Neural progenitor cell (in vitro differentiated cells): ENCODE measurements around the gene MSTO1. TPM values are rescaled to one million over a fixed set of nuclear protein-coding genes. Genes with fewer than 3 reads are reported as not detected.
A peak's percentile ranks its signal among the peaks of the same experiment; 100 is the strongest.

Source experiments
- DNase-seq: peaks from one replicate; pipeline ENCODE4 v3.0.0-alpha.2; 2016; ENCODE audit warnings: low spot score
- H2AFZ ChIP-seq: fragments of 200-600 bp; sonication (generic); replicated peaks from 2 replicates; pipeline ENCODE4 v1.6.1; 2016; ENCODE audit warnings: antibody characterized with exemption
- H3F3A ChIP-seq: fragments of 200-600 bp; sonication (generic); 2 replicates; pipeline ENCODE4 v1.6.1; 2016; ENCODE audit warnings: antibody characterized with exemption, low read depth
- H3K27ac ChIP-seq: fragments of 200-600 bp; sonication (generic); 2 replicates; pipeline ENCODE4 v1.5.1; 2016; ENCODE audit warnings: mild to moderate bottlenecking
- H3K27me3 ChIP-seq: fragments of 200-600 bp; sonication (generic); 2 replicates; pipeline ENCODE4 v1.6.1; 2016; ENCODE audit warnings: mild to moderate bottlenecking, moderate library complexity
- H3K36me3 ChIP-seq: fragments of 200-600 bp; sonication (generic); 2 replicates; pipeline ENCODE4 v1.5.1; 2016
- H3K4me1 ChIP-seq: fragments of 200-600 bp; sonication (generic); 2 replicates; pipeline ENCODE4 v1.6.1; 2016; ENCODE audit warnings: mixed run types
- H3K4me2 ChIP-seq: fragments of 200-600 bp; sonication (generic); 2 replicates; pipeline ENCODE4 v1.6.1; 2016
- H3K4me3 ChIP-seq: fragments of 200-600 bp; sonication (generic); 2 replicates; pipeline ENCODE4 v1.5.1; 2016
- H3K79me2 ChIP-seq: fragments of 200-600 bp; sonication (generic); 2 replicates; pipeline ENCODE4 v1.6.1; 2016; ENCODE audit warnings: low read depth
- H3K9ac ChIP-seq: fragments of 200-600 bp; sonication (generic); 2 replicates; pipeline ENCODE4 v1.6.1; 2016
- H3K9me3 ChIP-seq: fragments of 200-600 bp; sonication (generic); 2 replicates; pipeline ENCODE4 v1.5.1; 2016; ENCODE audit warnings: low read depth
- H4K20me1 ChIP-seq: fragments of 200-600 bp; sonication (generic); 2 replicates; pipeline ENCODE4 v1.6.1; 2016; ENCODE audit warnings: low read depth
- H3K27ac Mint-ChIP-seq: 3 replicates; pipeline ENCODE4 v1.8.0; 2021; ENCODE audit warnings: mixed read lengths
- H3K27me3 Mint-ChIP-seq: 2 replicates; pipeline ENCODE4 v1.8.0; 2022; ENCODE audit warnings: low read depth, mild to moderate bottlenecking, inconsistent platforms, moderate library complexity, mixed read lengths; ENCODE audit not compliant: insufficient read depth
- H3K36me3 Mint-ChIP-seq: 3 replicates; pipeline ENCODE4 v1.8.0; 2021; ENCODE audit warnings: mixed read lengths
- H3K4me1 Mint-ChIP-seq: 3 replicates; pipeline ENCODE4 v1.8.0; 2021; ENCODE audit warnings: mixed read lengths
- H3K4me3 Mint-ChIP-seq: 3 replicates; pipeline ENCODE4 v1.8.0; 2021; ENCODE audit warnings: mild to moderate bottlenecking, moderate library complexity, mixed read lengths
- H3K9me3 Mint-ChIP-seq: 3 replicates; pipeline ENCODE4 v1.8.0; 2020; ENCODE audit warnings: mixed read lengths
- EZH2 ChIP-seq: fragments of 200-600 bp; sonication (generic); IDR thresholded peaks from 2 replicates; pipeline ENCODE4 v1.6.1; 2017; ENCODE audit warnings: antibody characterized with exemption, mild to moderate bottlenecking, moderate library complexity
- EZH2phosphoT487 ChIP-seq: fragments of 200-600 bp; sonication (generic); IDR thresholded peaks from 2 replicates; pipeline ENCODE4 v1.6.1; 2017; ENCODE audit warnings: antibody characterized with exemption
- total RNA-seq: library from RNA; depleted of rRNA; stranded (reverse); fragments of >200 nt; gene quantifications from 2 replicates; pipeline ENCODE4 v1.2.3, GENCODE V29; 2015; ENCODE audit warnings: low replicate concordance
- TF ChIP-seq, protein P1 (sequence below): fragments of 200-600 bp; sonication (generic); IDR thresholded peaks from 2 replicates; pipeline ENCODE4 v1.5.1; 2017; ENCODE audit warnings: antibody characterized with exemption, mild to moderate bottlenecking

Gene MSTO1
- total RNA-seq, 1 donor from 2014 or later, result 36.6 TPM

- peaks cover 11% of the 10 kb centered on the region for H3K4me1 Mint-ChIP-seq
- no peaks in the 10 kb centered on the region for H3K36me3 Mint-ChIP-seq
- H3K4me3 ChIP-seq, result no peak overlapping the region
- H3K27me3 Mint-ChIP-seq, result peaks cover 12% of the 10 kb centered on the region
- H3K4me2 ChIP-seq, result no peak overlapping the region
- no peaks in the 10 kb centered on the region for H3K36me3 ChIP-seq
- peaks cover 10% of the 10 kb centered on the region for H3F3A ChIP-seq
- H2AFZ ChIP-seq, result no peak overlapping the region
- no peaks in the 10 kb centered on the region for H3K9me3 ChIP-seq
- no peak for DNase-seq
- H3K9me3 Mint-ChIP-seq, result peaks cover 27% of the 10 kb centered on the region
- H3K27ac ChIP-seq, result no peak overlapping the region
- peaks cover 4% of the 10 kb centered on the region for H3K4me1 ChIP-seq
- H3K4me3 Mint-ChIP-seq, result no peak overlapping the region
- H3K9ac ChIP-seq, result no peak overlapping the region
- no peak overlapping the region for H3K27ac Mint-ChIP-seq
- no peaks in the 10 kb centered on the region for H4K20me1 ChIP-seq
- TF ChIP-seq EZH2, result no peak
- no peak for TF ChIP-seq EZH2phosphoT487
- TF ChIP-seq, protein P1, sequence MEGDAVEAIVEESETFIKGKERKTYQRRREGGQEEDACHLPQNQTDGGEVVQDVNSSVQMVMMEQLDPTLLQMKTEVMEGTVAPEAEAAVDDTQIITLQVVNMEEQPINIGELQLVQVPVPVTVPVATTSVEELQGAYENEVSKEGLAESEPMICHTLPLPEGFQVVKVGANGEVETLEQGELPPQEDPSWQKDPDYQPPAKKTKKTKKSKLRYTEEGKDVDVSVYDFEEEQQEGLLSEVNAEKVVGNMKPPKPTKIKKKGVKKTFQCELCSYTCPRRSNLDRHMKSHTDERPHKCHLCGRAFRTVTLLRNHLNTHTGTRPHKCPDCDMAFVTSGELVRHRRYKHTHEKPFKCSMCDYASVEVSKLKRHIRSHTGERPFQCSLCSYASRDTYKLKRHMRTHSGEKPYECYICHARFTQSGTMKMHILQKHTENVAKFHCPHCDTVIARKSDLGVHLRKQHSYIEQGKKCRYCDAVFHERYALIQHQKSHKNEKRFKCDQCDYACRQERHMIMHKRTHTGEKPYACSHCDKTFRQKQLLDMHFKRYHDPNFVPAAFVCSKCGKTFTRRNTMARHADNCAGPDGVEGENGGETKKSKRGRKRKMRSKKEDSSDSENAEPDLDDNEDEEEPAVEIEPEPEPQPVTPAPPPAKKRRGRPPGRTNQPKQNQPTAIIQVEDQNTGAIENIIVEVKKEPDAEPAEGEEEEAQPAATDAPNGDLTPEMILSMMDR, result no peak
- no peaks in the 10 kb centered on the region for H3K27me3 ChIP-seq
- H3K79me2 ChIP-seq, result no peaks in the 10 kb centered on the region
Measured at GRCh38 chr1:155645648-155646047, 35.6 kb downstream of the MSTO1 start.

- Histone ChIP-seq H4K20me1 (no peaks in the 10 kb centered on the region), H3K4me3 (no peak overlapping the region), H2AFZ (no peak overlapping the region), H3K79me2 (no peaks in the 10 kb centered on the region), H3F3A (peaks cover 10% of the 10 kb centered on the region), H3K4me1 (peaks cover 4% of the 10 kb centered on the region), H3K9me3 (no peaks in the 10 kb centered on the region), H3K27me3 (no peaks in the 10 kb centered on the region), H3K9ac (no peak overlapping the region), H3K27ac (no peak overlapping the region), H3K4me2 (no peak overlapping the region), H3K36me3 (no peaks in the 10 kb centered on the region)
- H3K4me1 Mint-ChIP-seq, result peaks cover 11% of the 10 kb centered on the region
- H3K9me3 Mint-ChIP-seq, result peaks cover 25% of the 10 kb centered on the region
- H3K36me3 Mint-ChIP-seq, result no peaks in the 10 kb centered on the region
- no peak for DNase-seq
- no peak overlapping the region for H3K4me3 Mint-ChIP-seq
- H3K27me3 Mint-ChIP-seq, result peaks cover 10% of the 10 kb centered on the region
- no peak overlapping the region for H3K27ac Mint-ChIP-seq
- TF ChIP-seq EZH2phosphoT487 (no peak), EZH2 (no peak)
- TF ChIP-seq, protein P1, result no peak
Measured at GRCh38 chr1:155646307-155646706, 36.3 kb downstream of the MSTO1 start.

DNA sequence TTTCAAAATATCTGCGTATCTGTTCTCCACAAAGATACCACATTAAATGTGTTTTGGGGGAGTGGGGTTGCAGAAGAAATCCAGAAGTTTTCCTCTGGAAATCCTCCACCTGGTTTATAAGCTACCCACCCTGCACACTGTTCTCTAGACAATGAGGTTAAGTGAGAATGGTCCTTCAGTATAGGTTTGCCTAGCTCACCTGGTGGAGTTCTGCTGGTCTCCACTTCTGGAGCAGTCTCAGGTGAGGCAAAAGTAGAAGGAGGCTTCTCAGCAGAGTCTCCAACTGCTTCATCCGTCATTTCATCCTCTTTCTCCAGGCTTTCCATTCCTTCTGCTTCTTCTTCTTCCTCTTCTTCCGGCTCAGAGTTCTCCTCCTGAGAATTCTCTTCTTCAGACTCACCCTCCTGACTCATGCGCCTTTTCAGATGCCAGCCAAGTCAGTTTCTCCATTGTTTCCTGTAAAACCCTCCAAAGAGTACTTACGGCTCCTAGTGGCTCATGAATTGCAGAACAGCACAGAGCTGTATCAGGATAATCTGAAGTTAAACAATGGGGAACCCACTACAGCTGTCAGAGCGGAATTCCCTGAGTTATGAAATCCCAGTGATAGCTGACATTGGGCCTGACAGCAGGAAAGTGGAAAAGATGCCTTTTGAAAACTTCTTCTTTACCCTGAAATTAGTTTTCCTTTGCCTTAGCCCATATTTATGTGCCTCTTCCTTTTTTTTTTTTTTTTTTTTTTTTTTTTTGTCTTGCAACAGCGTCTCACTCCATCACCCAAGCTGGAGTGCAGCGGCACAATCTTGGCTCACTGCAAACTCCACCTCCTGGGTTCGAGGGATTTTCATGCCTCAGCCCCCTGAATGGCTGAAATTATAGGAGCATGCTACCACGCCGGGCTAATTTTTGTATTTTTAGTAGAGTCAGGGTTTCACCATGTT is 38.5 kb downstream of the MSTO1 start:
- Histone ChIP-seq H4K20me1 (no peaks in the 10 kb centered on the region), H3F3A (peaks cover 10% of the 10 kb centered on the region), H3K4me3 (peak overlapping the region; percentile 13), H3K79me2 (no peaks in the 10 kb centered on the region), H3K4me1 (peaks cover 4% of the 10 kb centered on the region), H3K9me3 (no peaks in the 10 kb centered on the region), H3K36me3 (no peaks in the 10 kb centered on the region), H3K9ac (no peak overlapping the region), H3K27me3 (no peaks in the 10 kb centered on the region), H3K27ac (no peak overlapping the region), H2AFZ (peak overlapping the region; percentile 93), H3K4me2 (peak overlapping the region; percentile 28)
- peak; percentile 78 for DNase-seq
- peaks cover 5% of the 10 kb centered on the region for H3K27me3 Mint-ChIP-seq
- peak overlapping the region; percentile 94 for H3K27ac Mint-ChIP-seq
- TF ChIP-seq EZH2, result no peak
- TF ChIP-seq, protein P1, result peak; percentile 59
- H3K4me1 Mint-ChIP-seq, result peaks cover 11% of the 10 kb centered on the region
- peak overlapping the region; percentile 73 for H3K4me3 Mint-ChIP-seq
- H3K9me3 Mint-ChIP-seq, result peaks cover 4% of the 10 kb centered on the region
- no peaks in the 10 kb centered on the region for H3K36me3 Mint-ChIP-seq
